ENCODE measurements around the gene TCEA2.

The TCEA2 gene

DNA sequence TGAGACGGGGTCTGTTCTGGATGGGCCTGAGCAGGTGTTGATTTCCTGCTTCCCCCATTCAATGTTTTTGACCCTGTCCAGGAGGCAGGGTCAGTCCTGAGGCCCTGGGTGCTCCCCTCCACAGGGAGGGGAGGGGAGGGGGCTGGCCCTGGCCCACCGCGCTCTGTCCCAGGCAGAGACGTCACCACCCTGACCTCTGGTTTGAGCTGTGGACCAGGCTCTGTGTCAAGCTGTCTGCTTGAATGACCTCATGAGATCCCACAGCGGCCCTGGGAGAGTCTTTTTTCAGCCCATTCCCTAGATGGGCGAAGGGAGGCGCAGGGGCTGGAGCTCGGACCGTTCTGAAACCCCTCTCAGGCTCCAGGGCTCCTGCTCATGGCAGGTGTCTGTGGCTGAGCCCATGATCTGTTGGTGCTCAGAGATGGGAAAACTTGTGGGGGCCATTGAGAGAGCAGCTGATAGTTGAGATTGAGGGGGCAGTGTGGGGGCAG is 30.1 kb downstream of the TCEA2 start:
- DNase-seq (ENCODE audit: low read depth, low spot score): no peak

GRCh38 chr20:64095455-64095854 is 32.5 kb downstream of the TCEA2 start:
- DNase-seq (ENCODE audit: low read depth, low spot score): no peak

DNA sequence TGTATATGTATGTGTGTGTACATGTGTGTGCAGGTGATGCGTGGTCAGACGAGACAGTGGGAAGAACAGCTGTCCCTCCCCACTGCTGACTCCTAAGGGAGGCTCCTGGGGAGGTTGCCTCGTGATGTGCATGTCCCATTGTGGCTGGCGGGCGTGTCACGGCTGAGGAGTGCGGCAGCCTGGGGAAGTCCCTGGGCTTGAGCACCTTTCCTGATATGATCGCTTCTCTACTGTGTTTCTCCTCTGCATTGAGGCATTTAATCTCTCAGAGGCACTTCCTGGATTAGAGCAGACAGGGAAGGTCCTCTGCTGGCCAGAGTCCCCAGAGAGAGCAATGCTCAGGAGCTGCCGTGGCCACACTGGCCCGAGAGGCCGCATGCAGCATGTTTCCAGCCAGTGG is 32.9 kb downstream of the TCEA2 start:
- DNase-seq (ENCODE audit: low read depth, low spot score): no peak

DNA sequence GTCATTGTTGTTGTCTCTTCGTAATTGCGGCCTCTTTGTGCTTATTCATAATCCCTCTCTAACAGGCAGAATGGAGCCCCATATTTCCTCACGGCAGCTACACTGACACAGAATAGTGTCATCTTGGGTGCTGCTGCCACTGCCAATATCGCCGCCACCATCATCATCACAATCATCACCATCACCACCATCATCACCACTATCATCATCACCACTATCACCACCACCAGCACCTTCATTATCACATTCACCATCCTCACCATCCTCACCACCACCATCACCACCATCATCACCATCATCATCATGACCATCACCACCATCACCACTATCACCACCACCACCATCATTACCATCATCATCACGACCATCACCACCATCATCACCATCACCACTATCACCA is 33.5 kb downstream of the TCEA2 start:
- DNase-seq (ENCODE audit: low read depth, low spot score): no peak

- DNase-seq (ENCODE audit: low read depth, low spot score): no peak
These were observed 35.5 kb downstream of the TCEA2 start for GRCh38 chr20:64098471-64099013.

GRCh38 chr20:64099086-64099786 is 36.2 kb downstream of the TCEA2 start:
- no peak for DNase-seq (ENCODE audit: low read depth, low spot score)

GRCh38 chr20:64099880-64100565 is 37.0 kb downstream of the TCEA2 start:
- DNase-seq (ENCODE audit: low read depth, low spot score): no peak

DNA sequence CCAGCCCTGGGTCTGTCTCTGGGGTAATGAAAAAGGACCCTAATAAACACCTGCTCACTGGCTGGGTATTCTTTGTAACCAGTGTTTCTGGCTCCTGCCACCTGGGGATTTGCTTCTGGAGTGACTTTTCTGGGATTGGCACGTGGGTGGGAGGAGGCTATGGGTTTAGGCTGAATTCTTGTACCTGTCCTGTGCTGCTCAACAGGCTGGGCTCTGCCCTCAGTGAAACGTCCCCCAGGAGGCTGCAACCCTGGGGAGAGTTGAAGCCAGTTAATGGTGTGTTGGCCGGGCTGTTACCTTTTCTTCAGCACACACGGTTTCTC is 37.5 kb downstream of the TCEA2 start:
- DNase-seq (ENCODE audit: low read depth, low spot score): no peak

DNA sequence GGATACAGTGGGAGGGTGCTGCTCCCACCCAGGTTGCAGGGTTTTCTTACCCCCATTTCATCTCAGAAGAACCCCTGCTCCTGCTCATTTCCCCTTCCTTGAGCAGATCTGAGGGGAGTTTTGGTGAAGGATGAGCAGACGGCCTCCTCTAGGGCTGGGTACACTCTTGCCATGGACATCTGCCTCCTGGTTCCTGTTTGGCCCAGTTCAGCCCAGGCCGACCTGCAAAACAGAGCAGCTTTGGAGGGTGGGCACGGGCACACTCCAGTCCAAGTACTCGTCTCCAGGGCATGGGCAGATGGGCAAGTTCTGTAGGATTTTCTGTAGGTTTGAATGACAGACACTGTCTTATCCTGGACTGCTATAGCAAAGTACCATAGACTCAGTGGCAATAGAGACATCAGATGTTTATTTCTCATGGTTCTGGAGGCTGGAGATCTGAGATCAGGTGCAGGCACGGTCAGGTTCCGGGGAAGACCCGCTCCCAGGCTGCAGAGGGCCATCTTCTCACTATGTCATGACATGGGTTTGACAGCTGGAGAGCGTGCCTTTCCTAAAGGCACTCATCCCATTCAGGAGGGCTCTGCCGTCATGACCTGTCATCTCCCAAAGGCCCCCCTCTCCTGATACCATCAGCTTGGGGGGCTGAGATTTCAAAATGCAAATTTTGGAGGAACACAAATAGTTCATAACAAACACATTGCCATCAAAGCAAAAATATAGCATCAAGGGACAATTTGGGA is 38.1 kb downstream of the TCEA2 start:
- no peak for DNase-seq (ENCODE audit: low read depth, low spot score)

DNA sequence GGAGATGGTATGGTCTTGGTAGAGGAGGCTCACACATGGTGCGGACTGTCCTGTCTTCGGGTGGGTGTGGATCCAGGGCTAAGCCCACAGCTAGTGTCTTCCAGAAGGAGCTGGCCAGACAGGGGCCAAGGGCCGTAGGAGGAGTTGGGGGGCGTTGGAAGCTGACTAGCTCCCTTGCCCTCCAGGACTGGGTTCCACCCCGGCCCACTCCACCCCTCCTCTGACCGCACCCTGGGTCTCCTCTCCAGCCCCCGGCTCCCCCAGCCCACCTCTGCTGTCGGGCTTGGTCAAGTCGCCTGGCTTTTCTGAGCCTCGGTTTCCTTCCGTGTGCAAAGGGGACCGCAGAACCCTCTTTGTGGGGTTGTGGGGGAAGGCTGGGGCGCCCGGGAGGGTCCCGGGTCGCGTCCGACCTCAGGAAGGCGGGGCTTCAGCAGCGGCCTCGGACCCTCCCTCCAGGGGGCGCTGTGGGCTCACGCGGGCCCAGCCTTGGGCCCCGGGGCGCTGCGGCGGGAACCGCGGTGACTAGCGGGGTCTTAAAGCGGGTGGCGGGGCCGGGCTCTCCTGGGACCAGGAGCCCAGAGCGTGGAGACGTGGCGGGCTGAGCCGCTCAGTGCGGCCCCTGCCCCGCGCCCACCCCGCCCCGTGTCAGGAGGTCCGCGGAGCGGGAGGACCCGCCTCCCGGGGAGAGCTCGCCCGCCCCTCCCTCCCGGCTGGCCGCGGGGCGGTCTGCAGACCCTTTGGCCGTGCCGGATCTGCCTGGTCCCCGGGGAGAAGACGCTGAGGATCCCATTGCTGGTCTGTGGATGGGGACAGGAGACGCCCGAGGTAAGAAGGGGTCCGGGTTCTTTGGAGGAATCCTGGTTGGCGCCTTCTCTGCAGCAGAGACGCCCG is 39.0 kb downstream of the TCEA2 start:
- DNase-seq (ENCODE audit: low read depth, low spot score): no peak

DNA sequence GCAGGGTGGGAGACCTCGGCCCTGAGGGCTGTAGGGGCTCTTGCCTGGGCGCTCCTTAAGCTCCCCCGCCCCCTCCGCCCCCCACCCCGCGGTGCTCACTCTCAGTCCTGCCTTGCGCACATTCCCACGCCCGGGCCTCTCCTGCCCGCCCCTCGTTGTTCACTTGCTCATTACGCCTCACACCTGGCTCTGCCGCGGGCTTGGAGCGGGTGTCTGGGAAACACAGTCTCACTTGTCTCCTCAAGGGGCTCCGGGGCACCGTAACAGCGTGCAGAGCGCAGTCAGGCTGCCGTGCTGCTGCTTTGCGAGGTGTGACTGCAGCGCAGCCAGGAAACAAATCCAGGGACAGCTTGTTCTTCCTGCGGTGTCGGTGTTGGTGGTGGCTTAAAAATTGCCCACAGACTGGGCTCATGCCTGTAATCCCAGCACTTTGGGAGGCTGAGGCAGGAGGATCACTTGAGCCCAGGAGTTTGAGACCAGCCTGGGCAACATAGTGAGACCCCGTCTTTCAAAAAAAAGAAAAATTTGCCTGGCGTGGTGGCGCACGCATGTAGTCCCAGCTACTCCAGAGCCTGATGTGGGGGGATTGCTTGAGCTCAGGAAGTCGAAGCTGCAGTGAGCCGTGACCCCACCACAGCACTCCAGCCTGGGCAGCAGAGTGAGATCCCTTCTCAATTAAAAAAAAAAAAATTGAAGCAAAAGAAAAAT is 39.8 kb downstream of the TCEA2 start:
- no peak for DNase-seq (ENCODE audit: low read depth, low spot score)

- no peak for DNase-seq (ENCODE audit: low read depth, low spot score)
These were observed 41.1 kb downstream of the TCEA2 start for GRCh38 chr20:64103871-64104666.

- DNase-seq (ENCODE audit: low read depth, low spot score): no peak
These were observed 41.9 kb downstream of the TCEA2 start for GRCh38 chr20:64104667-64105451.

GRCh38 chr20:64105846-64106434 is 42.9 kb downstream of the TCEA2 start:
- no peak for DNase-seq (ENCODE audit: low read depth, low spot score)

- DNase-seq (ENCODE audit: low read depth, low spot score): no peak
These were observed 43.5 kb downstream of the TCEA2 start for GRCh38 chr20:64106435-64106961.

GRCh38 chr20:64106981-64107735 is 44.2 kb downstream of the TCEA2 start, which contains the start of gene NPBWR2:
NPBWR2 (minus strand) TSS chr20:64107565; CDS start chr20:64106831, 734 bp downstream.
- no peak for DNase-seq (ENCODE audit: low read depth, low spot score)

- DNase-seq (ENCODE audit: low read depth, low spot score): no peak
These were observed 44.9 kb downstream of the TCEA2 start for GRCh38 chr20:64107736-64108457.

All from smooth muscle cell of the brain vasculature (primary cell).